ENCODE data around the gene IMPG1. TPM values are rescaled to one million over a fixed set of nuclear protein-coding genes. Genes with fewer than 3 reads are reported as not detected.

Gene IMPG1
- total RNA-seq, 1 experiment from 2014 or later = not detected

- DNase-seq = no peak
Observed at GRCh38 chr6:75893058-75893775, 179.2 kb downstream of the IMPG1 start.

More at GRCh38 chr6:75893058-75893775, 179.2 kb downstream of the IMPG1 start:
- H3K18ac ChIP-seq (ENCODE audit: insufficient read length, low read depth, low read length) = no peak overlapping the region
- no peak overlapping the region for H4K91ac ChIP-seq (ENCODE audit: insufficient read length, low read depth, low read length)
- H2AK5ac ChIP-seq (ENCODE audit: insufficient read length, low read length) = no peak overlapping the region
- no peaks in the 10 kb centered on the region for H3K9me3 ChIP-seq (ENCODE audit: control insufficient read depth, low read depth, low read length)
- no peaks in the 10 kb centered on the region for H4K20me1 ChIP-seq (ENCODE audit: control insufficient read depth, insufficient read depth, insufficient read length)
- Mint-ChIP-seq H3K9me3 (no peaks in the 10 kb centered on the region), H3K27ac (peak overlapping the region in 1 of 3 experiments; percentile 2; a peak in 1 of 7 replicates), H3K36me3 (ENCODE audit: insufficient read depth in 1 of 3, low read depth in 3 of 3) (peaks cover 2 to 12% (median 8%) of the 10 kb centered on the region in 3 experiments; a peak in 6 of 7 replicates), H3K27me3 (ENCODE audit: low read depth) (no peaks in the 10 kb centered on the region), H3K4me3 (no peak overlapping the region), H3K4me1 (no peaks in the 10 kb centered on the region)
- H2BK20ac ChIP-seq (ENCODE audit: low read depth, low read length, poor library complexity, severe bottlenecking) = no peak overlapping the region
- H3K14ac ChIP-seq (ENCODE audit: insufficient read depth, low read length) = no peak overlapping the region
- H4K5ac ChIP-seq (ENCODE audit: insufficient read length, low read depth, low read length) = no peak overlapping the region
- H2BK120ac ChIP-seq (ENCODE audit: low read depth, low read length, poor library complexity, severe bottlenecking) = no peak overlapping the region
- no peaks in the 10 kb centered on the region for H3K79me2 ChIP-seq (ENCODE audit: insufficient read depth, low read length)
- H3K79me1 ChIP-seq (ENCODE audit: insufficient read depth, low read depth, low read length, poor library complexity, severe bottlenecking) = no peaks in the 10 kb centered on the region
- H3K56ac ChIP-seq (ENCODE audit: insufficient read length, low read depth, low read length) = no peak overlapping the region
- no peaks in the 10 kb centered on the region; the same call in 1 of the 2 replicates for H3K4me1 ChIP-seq (ENCODE audit: insufficient read depth, low read length)
- no peak overlapping the region for H2BK15ac ChIP-seq (ENCODE audit: low read depth, low read length)
- no peak overlapping the region for H3K4me2 ChIP-seq (ENCODE audit: insufficient read depth, insufficient read length, low read length)
- no peak overlapping the region for H3T11ph ChIP-seq (ENCODE audit: low read length)
- H4K8ac ChIP-seq (replicated peaks; ENCODE audit: insufficient read length, low read depth, low read length) = no peak overlapping the region
- TF ChIP-seq CTCF (conservative IDR thresholded peaks at IDR 0.05) = peak; percentile 84
- no peak overlapping the region for H3K4ac ChIP-seq (ENCODE audit: low read depth, low read length)
- WGBS (ENCODE audit: extremely low coverage, insufficient read length, low lambda C conversion rate) = no CpG with 5 or more reads among the region's 5 CpGs
- H3K9ac ChIP-seq (ENCODE audit: extremely low read depth, insufficient read length, low read length) = no peak overlapping the region
- H3K23ac ChIP-seq (ENCODE audit: insufficient read length, low read depth, low read length) = no peak overlapping the region
- H3K27ac ChIP-seq (ENCODE audit: insufficient read length, low read depth, low read length) = no peak overlapping the region
- H3K23me2 ChIP-seq (ENCODE audit: insufficient read length, low read depth, low read length, poor library complexity, severe bottlenecking) = no peaks in the 10 kb centered on the region
- H2AFZ ChIP-seq (ENCODE audit: low read length) = no peak overlapping the region
- H3K27me3 ChIP-seq (ENCODE audit: insufficient read depth, low read length) = no peaks in the 10 kb centered on the region
- H2BK12ac ChIP-seq (ENCODE audit: insufficient read length, low read depth, low read length) = no peak overlapping the region
- no peak overlapping the region for H2BK5ac ChIP-seq (ENCODE audit: insufficient read length, low read length)
